Measurements from ENCODE around the gene ANO1.

The ANO1 gene

GRCh38 chr11:70139785-70140410, 61.8 kb downstream of the ANO1 start:
- no peak overlapping the region for H3K27ac ChIP-seq
- no peak overlapping the region for H3K4me3 ChIP-seq
- DNase-seq (ENCODE audit: low read depth, low spot score) = no peak
- no peaks in the 10 kb centered on the region for H3K36me3 ChIP-seq (ENCODE audit: insufficient read depth, low read length)
- TF ChIP-seq FOXP2 (optimal IDR thresholded peaks at IDR 0.05; ENCODE audit: control extremely low read depth, extremely low read length, insufficient read depth) (no peak), POLR2AphosphoS5 (IDR thresholded peaks at IDR 0.05; ENCODE audit: borderline replicate concordance, low read depth, low read length) (no peak), EZH2 (IDR thresholded peaks at IDR 0.05) (no peak)
- no peaks in the 10 kb centered on the region for H3K9me3 ChIP-seq (ENCODE audit: low read depth, low read length)
- H3K9ac ChIP-seq (ENCODE audit: insufficient read length) = no peak overlapping the region

- no peaks in the 10 kb centered on the region for H3K9me3 ChIP-seq (ENCODE audit: low read depth, low read length)
- no peak for DNase-seq (ENCODE audit: low read depth, low spot score)
- no peak overlapping the region for H3K27ac ChIP-seq
- TF ChIP-seq POLR2AphosphoS5 (IDR thresholded peaks at IDR 0.05; ENCODE audit: borderline replicate concordance, low read depth, low read length) (no peak), FOXP2 (optimal IDR thresholded peaks at IDR 0.05; ENCODE audit: control extremely low read depth, extremely low read length, insufficient read depth) (no peak), EZH2 (IDR thresholded peaks at IDR 0.05) (no peak)
- H3K4me3 ChIP-seq = no peak overlapping the region
- no peaks in the 10 kb centered on the region for H3K36me3 ChIP-seq (ENCODE audit: insufficient read depth, low read length)
- H3K9ac ChIP-seq (ENCODE audit: insufficient read length) = no peak overlapping the region
Measured at GRCh38 chr11:70140711-70141485, 62.8 kb downstream of the ANO1 start.

- no peak for DNase-seq (ENCODE audit: low read depth, low spot score)
- TF ChIP-seq POLR2AphosphoS5 (IDR thresholded peaks at IDR 0.05; ENCODE audit: borderline replicate concordance, low read depth, low read length) (no peak), FOXP2 (optimal IDR thresholded peaks at IDR 0.05; ENCODE audit: control extremely low read depth, extremely low read length, insufficient read depth) (no peak), EZH2 (IDR thresholded peaks at IDR 0.05) (no peak)
- no peak overlapping the region for H3K9ac ChIP-seq (ENCODE audit: insufficient read length)
- no peak overlapping the region for H3K4me3 ChIP-seq
- no peak overlapping the region for H3K27ac ChIP-seq
- no peaks in the 10 kb centered on the region for H3K9me3 ChIP-seq (ENCODE audit: low read depth, low read length)
- no peaks in the 10 kb centered on the region for H3K36me3 ChIP-seq (ENCODE audit: insufficient read depth, low read length)
Measured at GRCh38 chr11:70141486-70142220, 63.5 kb downstream of the ANO1 start.

GRCh38 chr11:70142221-70142875, 64.2 kb downstream of the ANO1 start:
- H3K27ac ChIP-seq = no peak overlapping the region
- no peak overlapping the region for H3K4me3 ChIP-seq
- H3K36me3 ChIP-seq (ENCODE audit: insufficient read depth, low read length) = no peaks in the 10 kb centered on the region
- no peaks in the 10 kb centered on the region for H3K9me3 ChIP-seq (ENCODE audit: low read depth, low read length)
- no peak for TF ChIP-seq EZH2 (IDR thresholded peaks at IDR 0.05)
- TF ChIP-seq FOXP2 (optimal IDR thresholded peaks at IDR 0.05; ENCODE audit: control extremely low read depth, extremely low read length, insufficient read depth) = no peak
- no peak for TF ChIP-seq POLR2AphosphoS5 (IDR thresholded peaks at IDR 0.05; ENCODE audit: borderline replicate concordance, low read depth, low read length)
- H3K9ac ChIP-seq (ENCODE audit: insufficient read length) = no peak overlapping the region
- DNase-seq (ENCODE audit: low read depth, low spot score) = no peak

- Histone ChIP-seq H3K9ac (ENCODE audit: insufficient read length) (no peak overlapping the region), H3K27ac (no peak overlapping the region)
- no peak for DNase-seq (ENCODE audit: low read depth, low spot score)
Measured at GRCh38 chr11:70144262-70144661, 66.1 kb downstream of the ANO1 start.

GRCh38 chr11:70145071-70145470, 67.0 kb downstream of the ANO1 start:
- no peak overlapping the region for H3K27ac ChIP-seq
- no peak overlapping the region for H3K4me3 ChIP-seq
- TF ChIP-seq FOXP2 (optimal IDR thresholded peaks at IDR 0.05; ENCODE audit: control extremely low read depth, extremely low read length, insufficient read depth) = no peak
- TF ChIP-seq POLR2AphosphoS5 (IDR thresholded peaks at IDR 0.05; ENCODE audit: borderline replicate concordance, low read depth, low read length) = no peak
- TF ChIP-seq EZH2 (IDR thresholded peaks at IDR 0.05) = no peak
- no peak for DNase-seq (ENCODE audit: low read depth, low spot score)
- H3K36me3 ChIP-seq (ENCODE audit: insufficient read depth, low read length) = no peaks in the 10 kb centered on the region
- H3K9me3 ChIP-seq (ENCODE audit: low read depth, low read length) = no peaks in the 10 kb centered on the region
- H3K9ac ChIP-seq (ENCODE audit: insufficient read length) = no peak overlapping the region

More at GRCh38 chr11:70144262-70144661, 66.1 kb downstream of the ANO1 start:
- no peak for TF ChIP-seq FOXP2 (optimal IDR thresholded peaks at IDR 0.05; ENCODE audit: control extremely low read depth, extremely low read length, insufficient read depth)
- TF ChIP-seq POLR2AphosphoS5 (IDR thresholded peaks at IDR 0.05; ENCODE audit: borderline replicate concordance, low read depth, low read length) = no peak
- TF ChIP-seq EZH2 (IDR thresholded peaks at IDR 0.05) = no peak
- Histone ChIP-seq H3K36me3 (ENCODE audit: insufficient read depth, low read length) (no peaks in the 10 kb centered on the region), H3K9me3 (ENCODE audit: low read depth, low read length) (no peaks in the 10 kb centered on the region), H3K4me3 (no peak overlapping the region)

- Histone ChIP-seq H3K4me3 (no peak overlapping the region), H3K27ac (no peak overlapping the region), H3K9me3 (ENCODE audit: low read depth, low read length) (no peaks in the 10 kb centered on the region), H3K36me3 (ENCODE audit: insufficient read depth, low read length) (no peaks in the 10 kb centered on the region), H3K9ac (ENCODE audit: insufficient read length) (no peak overlapping the region)
- no peak for DNase-seq (ENCODE audit: low read depth, low spot score)
- TF ChIP-seq EZH2 (IDR thresholded peaks at IDR 0.05) = no peak
- no peak for TF ChIP-seq FOXP2 (optimal IDR thresholded peaks at IDR 0.05; ENCODE audit: control extremely low read depth, extremely low read length, insufficient read depth)
- no peak for TF ChIP-seq POLR2AphosphoS5 (IDR thresholded peaks at IDR 0.05; ENCODE audit: borderline replicate concordance, low read depth, low read length)
Measured at GRCh38 chr11:70145841-70146240, 67.7 kb downstream of the ANO1 start.

GRCh38 chr11:70146299-70146698, 68.2 kb downstream of the ANO1 start:
- H3K36me3 ChIP-seq (ENCODE audit: insufficient read depth, low read length) = no peaks in the 10 kb centered on the region
- no peaks in the 10 kb centered on the region for H3K9me3 ChIP-seq (ENCODE audit: low read depth, low read length)
- no peak overlapping the region for H3K4me3 ChIP-seq
- no peak for TF ChIP-seq EZH2 (IDR thresholded peaks at IDR 0.05)
- no peak for TF ChIP-seq POLR2AphosphoS5 (IDR thresholded peaks at IDR 0.05; ENCODE audit: borderline replicate concordance, low read depth, low read length)
- no peak for TF ChIP-seq FOXP2 (optimal IDR thresholded peaks at IDR 0.05; ENCODE audit: control extremely low read depth, extremely low read length, insufficient read depth)
- H3K9ac ChIP-seq (ENCODE audit: insufficient read length) = no peak overlapping the region
- no peak for DNase-seq (ENCODE audit: low read depth, low spot score)
- no peak overlapping the region for H3K27ac ChIP-seq

Data from SK-N-MC (cell line).